Colonic mucosa (tissue), 4 donors: ENCODE measurements around the gene IZUMO2. TPM values are rescaled to one million over a fixed set of nuclear protein-coding genes. Genes with fewer than 3 reads are reported as not detected.

Experiments
- DNase-seq: peaks from one replicate; pipeline ENCODE4 v3.0.0-alpha.2; 2020
- H3K27ac ChIP-seq: fragments of 200-600 bp; one replicate; pipeline ENCODE4 v1.8.0; 2021
- H3K27me3 ChIP-seq: fragments of 200-600 bp; one replicate; pipeline ENCODE4 v1.8.0; 2021
- H3K36me3 ChIP-seq: fragments of 200-600 bp; one replicate; pipeline ENCODE4 v1.8.0; 2021
- H3K4me1 ChIP-seq: fragments of 200-600 bp; one replicate; pipeline ENCODE4 v1.8.0; 2021; ENCODE audit warnings: mild to moderate bottlenecking
- H3K4me3 ChIP-seq: fragments of 200-600 bp; one replicate; pipeline ENCODE4 v1.8.0; 2021
- H3K9ac ChIP-seq, 2 donors: one replicate each; pipeline ENCODE4 v1.7.0; 2013; ENCODE audit warnings: control low read depth in 2 of 2, low read depth in 2 of 2, low read length in 2 of 2
- H3K9me3 ChIP-seq: fragments of 200-600 bp; one replicate; pipeline ENCODE4 v1.8.0; 2021
- CTCF ChIP-seq: fragments of 200-600 bp; IDR thresholded peaks from one replicate; pipeline ENCODE4 v1.8.0; 2022; ENCODE audit warnings: antibody characterized with exemption, mild to moderate bottlenecking
- intact Hi-C: fragments of 100-400 bp; cut with DNase I; formaldehyde crosslinking; loops from one replicate; pipeline ENCODE4 v1.14.1; 2022
- total RNA-seq, 2 donors: library from RNA; stranded (reverse); fragmentation: NEBNext Ultra II Directional in 1 of 2; extraction: Animal tissue kit (Norgen Biotek cat#: 25700) in 1 of 2; gene quantifications; one replicate each; pipeline ENCODE4 v1.2.1, GENCODE V29; 2021
- donor health status: healthy.
- donor health status: DM: no; HTN: no; CAD: no.
- donor health status: DM: no; HTN: no; CAD: no.

IZUMO2 gene
- total RNA-seq, 2 donors from 2014 or later: 0.49 TPM; not detected in 1

- Histone ChIP-seq H3K9ac (peak overlapping the region; percentile 80 to 89), H3K4me3 (peak overlapping the region; percentile 30), H3K9me3 (no peaks in the 10 kb centered on the region), H3K27ac (peak overlapping the region; percentile 88), H3K27me3 (peaks cover 11% of the 10 kb centered on the region), H3K4me1 (no peaks in the 10 kb centered on the region), H3K36me3 (peaks cover 1% of the 10 kb centered on the region)
- intact Hi-C loops: no loop called here
- DNase-seq: peak; percentile 94
- TF ChIP-seq CTCF: peak; percentile 22
Measured at GRCh38 chr19:50205681-50206138, 42.6 kb upstream of the IZUMO2 start.

DNA sequence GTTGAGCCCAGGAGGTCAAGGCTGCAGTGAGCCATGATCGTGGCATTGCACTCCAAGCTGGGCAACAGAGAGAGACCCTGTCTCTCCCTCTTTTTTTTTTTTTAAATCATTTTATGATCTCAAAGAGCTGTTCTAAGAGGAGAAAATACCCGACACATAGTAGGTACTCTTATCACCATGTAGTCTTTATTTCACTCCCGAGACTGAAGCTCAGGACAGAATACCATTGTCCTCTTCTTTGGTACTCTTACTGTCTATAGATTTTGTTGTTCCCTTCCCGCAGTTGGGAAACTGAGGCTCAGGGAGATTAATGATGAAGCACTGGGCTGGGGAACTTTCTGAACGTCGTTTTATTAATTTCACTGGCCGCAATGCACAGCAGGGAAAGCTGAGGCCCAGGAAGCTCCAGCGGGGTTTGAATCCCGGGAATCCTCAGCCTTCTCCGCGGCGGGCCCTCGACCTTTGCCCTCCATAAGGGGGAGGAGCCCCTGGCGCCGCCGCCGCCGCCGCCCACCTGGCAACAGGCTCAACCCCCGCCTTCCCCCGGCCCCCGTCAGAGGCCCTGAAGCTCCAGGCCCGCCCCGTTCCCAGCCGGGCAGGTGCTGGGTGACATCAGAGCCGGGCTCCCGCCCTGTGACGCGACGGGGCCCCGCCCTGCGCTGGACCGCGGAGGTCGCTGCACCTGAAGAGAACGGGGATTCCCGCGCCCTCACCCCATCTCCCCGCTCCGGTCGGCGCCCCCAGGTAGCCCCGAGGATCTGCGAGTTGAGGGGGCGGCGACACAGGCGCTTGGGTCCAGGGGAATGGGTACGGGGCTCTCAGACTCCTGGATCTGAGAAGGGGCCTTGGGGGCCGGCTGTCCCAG is 42.0 kb upstream of the IZUMO2 start:
- no peaks in the 10 kb centered on the region for H3K9me3 ChIP-seq
- peak overlapping the region; percentile 88 for H3K27ac ChIP-seq
- intact Hi-C loops: no loop called here
- TF ChIP-seq CTCF: no peak
- no peaks in the 10 kb centered on the region for H3K36me3 ChIP-seq
- H3K4me1 ChIP-seq: no peaks in the 10 kb centered on the region
- peak overlapping the region; percentile 80 to 89 for H3K9ac ChIP-seq
- peak; percentile 95 for DNase-seq
- peaks cover 11% of the 10 kb centered on the region for H3K27me3 ChIP-seq
- peak overlapping the region; percentile 30 for H3K4me3 ChIP-seq

DNA sequence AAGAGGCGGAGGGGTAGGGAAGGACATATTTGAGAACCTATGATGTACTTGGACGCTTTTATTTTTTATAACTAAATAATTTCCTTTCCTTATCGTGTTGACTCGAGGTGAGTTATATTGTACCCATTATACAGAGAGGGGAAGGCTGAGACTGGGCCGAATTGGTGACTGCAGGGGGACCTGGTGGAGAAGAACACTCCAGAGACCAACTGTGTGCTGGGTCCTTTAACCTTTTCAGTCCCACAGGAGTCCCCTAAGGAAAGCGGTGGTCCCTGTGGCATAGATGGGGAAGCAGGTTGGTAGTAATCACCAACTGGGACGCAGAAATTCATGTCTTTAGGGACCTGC is 41.0 kb upstream of the IZUMO2 start:
- no peak for TF ChIP-seq CTCF
- peak overlapping the region; percentile 88 for H3K27ac ChIP-seq
- H3K9me3 ChIP-seq: no peaks in the 10 kb centered on the region
- H3K27me3 ChIP-seq: peaks cover 11% of the 10 kb centered on the region
- no peak for DNase-seq
- no peaks in the 10 kb centered on the region for H3K36me3 ChIP-seq
- intact Hi-C loops: no loop called here
- peak overlapping the region; percentile 46 for H3K4me3 ChIP-seq
- H3K9ac ChIP-seq: peak overlapping the region; percentile 86 to 89
- no peaks in the 10 kb centered on the region for H3K4me1 ChIP-seq

- Histone ChIP-seq H3K27ac (peak within 1 kb of the TSS; percentile 88), H3K9ac (peak within 1 kb of the TSS; percentile 86 to 89), H3K4me1 (no peaks in the 10 kb centered on the region), H3K4me3 (peak within 1 kb of the TSS; percentile 46), H3K36me3 (no peaks in the 10 kb centered on the region), H3K9me3 (no peaks in the 10 kb centered on the region), H3K27me3 (peaks cover 11% of the 10 kb centered on the region)
- DNase-seq: peak; percentile 91
- no peak for TF ChIP-seq CTCF
- intact Hi-C loops: no loop called here
Measured at GRCh38 chr19:50203281-50204080, 40.4 kb upstream of the IZUMO2 start, which contains the start of gene MYH14. TSS of gene MYH14 (plus strand) at chr19:50203622. CDS start at chr19:50210366, 6,744 bp downstream.

- intact Hi-C loops: no loop called here
- peak overlapping the region; percentile 88 for H3K27ac ChIP-seq
- peak overlapping the region; percentile 46 for H3K4me3 ChIP-seq
- H3K36me3 ChIP-seq: no peaks in the 10 kb centered on the region
- H3K27me3 ChIP-seq: peaks cover 11% of the 10 kb centered on the region
- no peaks in the 10 kb centered on the region for H3K4me1 ChIP-seq
- H3K9ac ChIP-seq: peak overlapping the region in 1 of 2 donors; percentile 51
- no peaks in the 10 kb centered on the region for H3K9me3 ChIP-seq
- no peak for TF ChIP-seq CTCF
- DNase-seq: no peak
Measured at GRCh38 chr19:50202962-50203280, 39.8 kb upstream of the IZUMO2 start.
